Dedifferentiated amniotic fluid mesenchymal stem cell (primary cell): ENCODE data around the gene CCL23.
"Not testable (repeated sequence)": the region's sequence is repeated elsewhere in the genome, so short reads cannot be mapped to it uniquely, and the experiment has no call there.

Experiments
- DNase-seq: peaks from one replicate; pipeline ENCODE4 v3.0.0-alpha.2; 2016; ENCODE audit errors: extremely low spot score

The CCL23 gene

DNA sequence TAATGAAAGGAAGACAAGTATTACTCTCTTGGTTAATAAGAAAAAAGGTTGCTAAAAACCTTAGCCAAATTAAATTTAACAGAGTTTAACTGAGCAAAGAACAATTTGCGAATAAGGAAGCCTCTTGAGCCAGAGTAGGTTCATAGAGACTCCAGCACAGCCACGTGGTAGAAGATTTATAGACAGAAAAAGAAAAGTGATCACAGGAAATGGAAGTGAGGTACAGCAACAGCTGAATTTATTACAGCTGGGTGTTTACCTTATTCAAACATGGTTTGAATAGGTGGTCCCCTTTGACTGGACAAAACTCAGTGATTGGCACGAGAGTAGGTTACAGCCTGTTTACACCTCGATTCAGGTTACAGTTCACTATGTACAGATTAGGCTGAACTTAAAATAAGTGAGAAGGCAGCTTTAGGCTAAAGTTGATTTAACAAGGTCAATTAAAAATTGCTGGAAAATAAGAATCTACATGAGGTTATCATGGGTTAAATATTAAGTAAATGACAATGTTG is 13.1 kb downstream of the CCL23 start:
- DNase-seq, result no peak

DNA sequence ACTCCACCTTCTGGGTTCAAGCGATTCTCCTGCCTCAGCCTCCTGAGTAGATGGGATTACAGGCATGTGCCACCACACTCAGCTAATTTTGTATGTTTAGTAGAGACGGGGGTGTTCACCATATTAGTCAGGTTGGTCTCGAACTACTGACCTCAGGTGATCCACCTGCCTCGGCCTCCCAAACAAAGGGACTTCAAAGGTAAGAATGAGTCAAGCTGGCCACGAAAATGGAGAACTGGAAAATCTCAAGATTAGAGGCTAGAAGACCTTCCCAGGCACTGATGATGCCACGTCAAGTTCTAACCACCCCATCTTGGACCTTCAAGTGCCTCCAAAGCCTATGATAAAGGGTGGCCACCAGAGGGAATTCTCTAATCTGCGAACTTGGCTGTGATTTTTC is 15.1 kb downstream of the CCL23 start:
- no peak for DNase-seq

DNA sequence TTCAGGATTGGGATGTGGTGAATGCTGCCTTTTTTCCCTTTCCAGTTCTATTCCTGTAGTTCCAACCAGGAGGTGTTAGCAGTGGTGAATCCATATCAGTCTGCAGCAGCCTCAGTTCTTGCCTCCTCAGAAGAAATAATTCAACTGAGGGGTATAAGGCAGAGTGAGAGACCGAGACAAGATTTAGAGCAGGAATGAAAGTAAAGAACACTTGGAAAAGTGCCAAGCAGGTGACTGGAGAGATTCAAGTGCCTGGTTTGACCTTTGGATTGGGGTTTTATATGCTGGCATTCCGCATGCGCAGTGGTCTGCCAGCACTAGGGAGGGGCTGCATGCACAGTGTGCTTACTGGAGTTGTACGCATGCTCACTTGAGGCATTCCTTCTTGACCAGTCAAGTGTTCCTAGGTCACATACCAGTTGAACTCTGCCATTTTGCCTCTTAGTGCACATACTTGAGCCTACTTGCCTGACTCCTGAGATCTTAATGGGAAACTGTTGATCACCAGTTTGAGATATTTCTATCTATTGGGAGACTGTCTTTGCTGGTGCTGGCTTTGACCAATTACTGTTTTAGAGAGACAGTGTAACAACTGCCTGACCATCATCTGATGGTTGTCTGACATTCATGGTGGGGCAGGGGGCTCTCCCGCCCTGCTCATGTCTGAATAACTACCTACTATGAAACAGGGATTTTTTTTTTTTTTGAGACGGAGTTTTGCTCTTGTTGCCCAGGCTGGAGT is 15.7 kb downstream of the CCL23 start:
- DNase-seq, result no peak

DNA sequence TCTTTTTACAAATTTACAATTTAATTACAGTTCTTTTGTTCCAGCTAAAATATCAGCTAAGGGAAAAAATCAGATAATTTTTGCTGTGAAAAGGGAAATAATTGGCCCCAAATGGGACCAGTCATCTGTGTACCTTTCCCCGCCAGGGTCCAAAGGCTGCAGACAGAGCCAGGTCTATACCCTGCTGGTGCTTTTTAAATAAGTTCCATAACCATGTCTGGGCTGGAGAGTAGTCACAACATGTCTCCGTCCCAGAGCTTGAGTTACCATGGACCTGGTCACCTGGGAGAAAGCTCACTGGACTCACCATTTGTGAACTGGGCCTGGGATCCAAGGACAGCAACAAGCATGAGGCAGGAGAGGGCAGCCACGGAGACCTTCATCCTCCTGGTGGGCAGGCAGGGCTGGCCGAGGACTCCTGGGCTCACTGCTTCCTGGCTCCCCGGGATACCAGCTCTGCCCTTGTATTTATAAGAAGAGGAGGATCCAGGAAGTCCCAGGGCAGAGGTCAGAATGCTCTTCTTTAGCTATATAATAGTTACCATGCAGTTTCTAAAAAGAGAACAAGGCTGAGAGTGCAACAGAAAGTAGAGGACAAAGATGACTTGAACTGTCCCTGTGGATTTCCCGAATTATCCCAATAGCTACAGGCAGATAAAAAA is 16.5 kb downstream of the CCL23 start, which contains the start of gene CCL15:
CCL15 (minus strand) TSS at position 444 of the 662 bp plus-strand sequence; CDS start at position 383, 61 bp downstream.
- no peak for DNase-seq

DNA sequence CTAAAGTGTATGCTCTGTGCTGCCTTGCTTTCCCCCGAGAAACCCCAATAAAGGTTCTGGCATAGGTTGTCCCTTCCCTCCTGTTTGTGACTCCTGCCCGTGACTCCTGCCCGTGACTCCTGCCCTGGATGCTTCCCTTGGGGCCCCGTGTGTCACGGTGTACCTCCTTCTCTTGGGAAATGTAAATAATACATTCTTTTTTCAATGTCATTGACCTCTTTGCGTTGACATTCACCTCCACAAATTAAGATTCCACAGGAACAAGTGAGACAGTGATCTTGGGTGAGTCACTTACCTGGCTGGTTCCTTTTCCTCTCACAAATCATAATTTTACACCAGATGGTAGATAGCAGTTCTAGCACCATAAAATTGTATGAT is 17.1 kb downstream of the CCL23 start:
- DNase-seq, result no peak

DNA sequence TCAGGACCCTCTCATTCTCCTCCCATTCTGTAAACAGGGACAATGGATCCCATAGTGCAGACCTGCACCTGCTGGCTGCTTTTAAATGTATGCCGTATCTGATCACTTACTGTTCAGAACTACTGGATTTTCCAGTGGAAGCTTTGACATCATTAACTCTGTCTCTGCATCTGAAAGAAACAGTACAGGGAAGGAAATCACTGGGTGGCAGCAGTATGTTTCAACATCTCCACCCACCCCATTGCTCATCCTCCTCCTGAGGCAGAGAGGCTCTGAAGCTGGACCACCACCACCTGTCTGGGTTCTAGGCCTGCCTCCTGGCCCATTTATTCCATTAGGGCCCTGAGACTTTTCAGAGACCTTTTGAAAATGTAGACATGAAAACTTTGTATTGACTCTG is 19.0 kb downstream of the CCL23 start:
- no peak for DNase-seq

DNA sequence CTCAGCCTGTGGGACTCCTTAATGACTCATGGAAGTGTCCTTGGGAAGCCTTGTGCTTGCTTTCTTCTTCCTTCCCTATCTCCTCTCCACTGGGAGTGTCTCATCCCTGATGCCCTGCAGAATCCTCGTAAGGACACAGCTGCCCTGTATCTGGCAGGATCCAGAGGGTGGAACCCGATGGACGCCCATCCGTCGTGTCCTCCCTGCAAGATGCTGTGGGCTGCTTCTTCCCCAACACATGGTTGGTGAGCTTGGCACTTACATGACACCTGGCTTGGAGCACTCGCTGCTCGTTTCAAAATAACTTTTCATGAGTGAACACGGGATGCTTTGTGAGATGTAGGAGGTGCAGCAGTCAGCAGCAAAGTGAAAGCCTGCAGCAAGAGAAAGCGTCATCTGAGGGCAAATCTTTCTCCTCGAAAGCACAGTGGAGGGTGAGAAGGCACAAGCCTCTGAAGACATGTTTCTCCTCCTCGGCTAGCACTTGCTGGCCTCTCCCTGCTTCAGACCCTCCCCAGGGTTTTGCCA is 19.7 kb downstream of the CCL23 start:
- no peak for DNase-seq

DNA sequence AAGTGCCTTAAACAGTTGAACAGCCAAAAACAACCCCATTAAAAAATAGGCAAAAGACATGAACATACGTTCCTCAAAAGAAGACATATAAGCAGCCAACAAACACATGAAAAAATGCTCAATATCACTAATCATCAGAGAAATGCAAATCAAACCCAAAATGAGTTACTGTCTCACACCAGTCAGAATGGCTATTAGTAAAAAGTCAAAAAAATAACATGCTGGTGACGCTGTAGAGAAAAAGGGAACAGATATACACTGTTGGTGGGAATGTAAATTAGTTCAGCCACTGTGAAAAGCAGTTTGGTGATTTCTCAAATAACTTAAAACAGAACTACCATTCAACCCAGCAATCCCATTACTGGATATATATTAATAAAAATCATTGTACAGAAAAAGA is 22.4 kb downstream of the CCL23 start:
- not testable (repeated sequence) for DNase-seq

DNA sequence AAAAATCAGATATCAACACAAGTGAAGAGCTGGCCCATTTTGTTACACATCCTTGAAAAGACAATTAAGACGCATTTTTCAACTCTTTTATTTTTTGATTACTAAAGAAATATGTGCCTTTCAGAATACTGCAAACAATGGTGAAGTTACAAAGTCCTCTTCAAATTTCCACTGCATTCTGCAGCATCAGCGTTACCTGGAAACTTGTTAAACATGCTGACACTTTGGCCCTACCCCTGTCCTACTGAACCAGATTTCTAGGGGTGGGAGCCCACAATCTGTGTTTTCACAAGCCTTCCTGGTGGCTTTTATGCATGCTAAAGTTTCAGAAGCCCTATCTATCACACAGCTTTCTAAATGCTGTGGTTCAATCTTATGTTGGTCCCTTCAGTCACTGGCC is 26.7 kb downstream of the CCL23 start:
- DNase-seq, result no peak

DNA sequence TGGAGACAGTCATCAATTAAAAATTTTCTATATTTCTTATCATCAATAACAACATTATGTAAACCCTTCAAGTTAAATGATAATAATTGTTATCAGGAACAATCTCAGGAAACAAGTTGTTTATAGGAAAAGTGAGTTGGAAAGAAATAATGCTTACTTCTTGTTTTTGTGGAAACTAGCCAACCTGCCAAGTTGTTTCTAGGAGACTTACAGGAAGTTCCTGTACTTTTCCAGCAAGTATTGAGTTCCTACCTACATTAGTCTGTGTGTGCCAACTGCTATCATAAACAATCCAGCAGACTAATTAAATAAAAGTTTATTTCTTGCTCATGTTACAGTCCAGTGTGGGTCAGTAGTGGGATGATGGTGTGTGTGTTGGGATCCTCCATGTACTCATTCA is 29.6 kb downstream of the CCL23 start:
- no peak for DNase-seq

DNA sequence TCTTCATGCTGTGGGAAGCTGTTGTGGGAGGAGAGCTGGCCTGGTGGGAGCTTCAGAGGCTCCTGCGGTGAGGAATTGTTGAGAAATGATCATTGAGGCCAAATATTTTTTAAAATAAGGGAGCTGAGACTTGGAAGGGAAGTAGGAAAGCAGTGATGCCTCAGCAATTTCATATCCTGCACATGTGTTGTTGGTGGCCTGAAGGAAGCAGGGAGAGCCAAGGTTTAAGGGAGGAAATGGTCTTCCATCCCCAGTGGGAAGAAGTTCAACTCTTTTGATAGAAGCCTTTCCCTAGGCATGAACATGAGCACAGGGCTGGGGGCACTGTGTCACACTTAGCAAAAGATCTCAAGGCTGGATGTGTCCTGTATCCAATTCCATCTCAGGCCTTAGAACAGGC is 31.1 kb downstream of the CCL23 start, which contains the start of gene CCL14:
CCL14 (minus strand) TSS at position 87 of the 400 bp plus-strand sequence; CDS start at position 7, 80 bp downstream.
- no peak for DNase-seq

DNA sequence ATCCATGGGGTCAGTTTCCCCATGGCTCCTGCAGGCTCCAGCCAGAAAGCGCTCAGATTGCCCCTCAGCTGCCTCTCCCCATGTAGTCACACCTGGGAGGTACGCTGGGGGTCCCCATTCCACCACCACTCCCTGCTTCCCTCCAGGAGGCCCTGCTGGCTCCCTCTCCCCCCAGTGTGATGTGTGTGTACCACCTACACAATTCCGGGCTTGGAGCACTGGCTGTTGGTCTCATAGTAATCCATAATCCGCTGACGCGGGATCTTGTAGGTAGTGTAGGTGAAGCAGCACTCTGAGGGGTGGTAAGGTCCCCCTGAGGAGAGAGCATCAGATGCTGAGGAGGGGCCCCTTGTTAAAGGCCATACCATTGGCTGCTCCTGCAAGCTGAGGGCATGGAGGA is 33.6 kb downstream of the CCL23 start:
- no peak for DNase-seq

DNA sequence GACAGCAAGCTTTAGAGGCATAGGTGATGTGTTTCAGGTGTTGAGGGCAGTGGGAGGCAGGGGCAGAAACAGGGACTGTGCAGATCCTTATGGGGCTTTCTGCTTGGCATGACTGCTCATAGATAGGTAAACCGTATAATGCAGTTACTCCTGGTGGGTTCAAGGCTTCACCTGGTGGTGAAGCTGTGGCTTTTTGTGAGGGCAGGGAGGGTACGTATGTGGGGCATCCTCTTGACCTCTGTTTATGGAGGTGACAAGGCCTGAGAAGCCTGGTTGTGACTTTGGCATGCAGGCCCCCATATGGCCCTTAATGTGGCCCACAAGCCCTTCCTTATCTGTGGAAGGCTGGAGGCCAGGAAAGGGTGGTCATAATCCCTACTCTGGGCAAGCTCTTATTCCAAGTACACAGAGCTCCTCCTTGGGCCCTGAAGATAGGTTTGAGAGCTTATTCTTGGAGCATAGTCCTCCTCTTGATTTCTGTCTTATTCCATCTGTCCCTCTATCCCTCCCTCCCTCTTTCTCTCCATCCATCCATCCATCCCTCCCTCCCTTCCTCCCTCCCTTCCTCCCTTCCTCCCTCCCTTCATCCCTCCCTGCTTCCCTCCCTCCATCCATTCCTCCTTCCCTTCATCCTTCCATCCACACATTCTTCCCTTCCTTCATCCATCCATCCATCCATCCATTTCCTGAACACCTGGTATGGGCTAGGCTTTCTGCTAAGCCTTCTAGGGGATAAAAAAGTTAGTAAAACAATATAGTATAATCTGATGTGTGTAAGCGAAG is 35.2 kb downstream of the CCL23 start:
- DNase-seq, result no peak

DNA sequence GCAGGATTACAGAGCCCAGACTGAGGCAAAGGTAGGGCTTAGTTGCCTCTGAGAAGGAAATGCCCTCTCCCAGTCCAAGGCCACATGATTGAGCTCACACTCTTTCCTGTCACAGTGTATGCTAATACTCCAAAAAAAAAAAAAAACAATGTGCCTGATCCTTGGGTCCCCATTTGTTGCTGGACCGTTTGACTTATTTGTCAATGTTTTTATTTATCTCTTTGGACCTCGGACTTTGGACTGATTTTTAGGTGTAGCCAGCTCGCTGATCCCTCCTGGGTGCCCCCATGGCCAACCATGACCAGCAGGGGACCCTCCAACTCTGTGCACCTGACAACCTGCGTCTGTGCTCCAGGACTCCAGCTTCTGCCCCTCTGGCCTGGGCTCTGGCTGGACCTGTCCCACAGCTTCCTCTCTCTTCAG is 35.9 kb downstream of the CCL23 start:
- DNase-seq, result no peak

DNA sequence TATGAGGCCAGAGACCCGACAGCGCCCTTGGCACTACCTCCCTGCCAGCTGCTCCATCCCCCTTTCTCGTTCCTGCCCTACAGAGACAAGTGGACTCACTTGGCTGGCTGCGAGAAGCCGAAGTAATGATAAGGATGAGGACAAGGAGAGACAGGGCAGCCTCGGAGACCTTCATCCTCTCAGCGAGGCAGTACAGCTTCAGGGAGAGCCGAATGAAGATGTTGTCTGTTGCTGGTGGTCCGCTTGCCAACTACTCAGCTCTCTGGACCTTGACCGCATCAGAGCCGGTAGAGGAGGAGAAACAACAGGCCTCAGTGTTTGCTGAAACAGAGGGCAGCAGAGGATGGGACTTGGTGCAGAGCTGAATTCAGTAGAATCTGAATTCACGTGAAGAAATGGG is 36.5 kb downstream of the CCL23 start, which contains the start of gene CCL16:
CCL16 (minus strand) TSS at position 252 of the 400 bp plus-strand sequence; CDS start at position 175, 77 bp downstream.
- no peak for DNase-seq

DNA sequence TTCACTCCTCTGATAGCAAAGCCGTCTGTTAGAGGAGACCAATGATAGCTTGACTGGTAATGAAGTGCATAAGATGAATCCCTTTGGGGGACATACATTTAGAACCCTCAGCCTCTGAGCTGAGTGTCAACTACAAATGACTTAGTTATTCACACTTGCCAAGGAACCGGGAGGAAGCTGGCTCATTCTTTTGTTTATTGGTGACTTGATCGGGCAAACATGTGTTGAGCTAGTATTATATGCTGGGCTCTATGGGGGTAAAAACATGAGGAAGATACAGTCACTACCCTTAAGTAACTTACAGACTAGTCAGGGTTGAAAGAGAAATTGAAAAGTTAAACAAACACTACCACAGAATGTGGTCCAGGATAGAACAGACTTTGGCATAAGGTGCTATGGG is 39.4 kb downstream of the CCL23 start:
- DNase-seq, result no peak

DNA sequence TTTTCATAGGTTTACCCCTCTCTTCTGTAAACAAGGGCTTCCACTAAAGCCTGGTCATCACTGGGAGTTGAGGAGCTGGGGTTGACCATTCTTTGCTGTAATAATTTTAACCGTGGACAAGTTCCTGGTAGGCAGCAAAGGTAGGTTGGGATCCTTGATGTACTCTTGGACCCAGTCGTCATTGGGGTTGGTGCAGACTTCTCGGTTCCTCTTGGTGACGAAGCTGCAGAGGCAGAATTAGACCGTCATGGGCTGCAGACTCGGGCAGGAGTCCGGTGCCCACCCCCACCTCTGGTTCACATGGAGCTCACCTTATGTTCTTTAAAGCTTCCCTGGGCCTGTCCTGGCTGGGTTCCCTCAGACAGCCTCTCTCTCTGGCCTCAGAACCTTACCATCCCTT is 40.3 kb downstream of the CCL23 start:
- no peak for DNase-seq

DNA sequence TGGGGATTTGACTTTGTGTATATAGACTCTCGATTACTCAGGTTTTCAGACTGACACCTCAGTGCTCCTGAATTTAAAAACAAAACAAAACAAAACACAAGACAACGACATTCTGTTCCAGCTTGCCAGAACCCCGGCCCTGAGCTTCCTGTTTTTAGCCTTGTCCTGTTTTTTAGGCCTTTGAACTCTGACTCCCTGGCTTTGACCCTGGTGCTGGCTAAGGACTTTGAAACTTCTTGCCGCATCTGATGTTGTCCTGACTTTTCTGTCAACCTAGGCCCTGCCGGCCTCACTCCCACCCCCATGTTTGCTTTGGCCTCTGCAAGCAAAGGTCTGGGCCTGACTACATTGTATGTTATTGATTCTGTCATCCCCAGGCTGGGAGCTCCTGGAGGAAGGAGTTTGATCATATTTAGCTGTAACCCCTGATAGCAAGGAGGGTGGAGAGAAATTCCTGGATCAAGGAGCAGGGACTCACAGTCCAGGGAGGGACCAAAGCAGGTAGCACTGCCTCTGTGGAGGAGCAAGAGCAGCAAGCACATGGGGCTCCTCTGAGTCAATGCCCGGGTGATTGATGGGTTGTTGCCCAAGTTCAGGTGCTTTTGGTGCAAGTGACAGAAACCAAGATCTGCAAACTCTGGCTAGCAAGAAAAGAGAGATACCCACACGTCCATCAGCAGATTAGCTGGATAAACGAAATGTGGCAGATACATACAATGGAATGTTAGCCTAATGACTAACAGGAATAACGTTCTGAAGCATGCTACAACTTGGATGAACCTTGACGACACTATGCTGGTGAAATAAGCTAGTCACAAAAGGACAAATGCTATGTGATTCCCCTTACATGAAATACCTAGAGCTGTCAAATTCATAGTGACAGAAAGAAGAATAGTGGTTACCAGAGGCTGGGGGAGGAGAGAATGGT is 44.2 kb downstream of the CCL23 start:
- no peak for DNase-seq

DNA sequence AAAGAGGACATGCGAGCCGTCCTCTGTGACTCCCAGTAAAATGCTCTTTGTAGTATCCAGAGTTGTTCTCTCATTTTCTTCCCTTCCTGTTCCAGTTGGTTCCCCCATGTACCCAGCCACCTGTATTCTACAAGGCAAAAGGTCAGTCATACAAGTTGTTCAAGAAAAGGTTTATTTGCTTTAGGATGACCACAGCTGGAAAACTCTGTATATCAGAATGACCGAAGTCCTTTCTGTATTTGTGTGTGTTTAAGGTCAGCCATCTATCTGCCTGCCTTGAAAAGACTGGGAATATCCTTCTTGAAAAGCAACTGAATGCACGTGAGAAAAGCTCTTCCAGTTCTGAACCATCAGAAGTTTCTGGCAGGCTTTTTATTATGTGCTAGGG is 44.8 kb downstream of the CCL23 start:
- DNase-seq, result no peak

DNA sequence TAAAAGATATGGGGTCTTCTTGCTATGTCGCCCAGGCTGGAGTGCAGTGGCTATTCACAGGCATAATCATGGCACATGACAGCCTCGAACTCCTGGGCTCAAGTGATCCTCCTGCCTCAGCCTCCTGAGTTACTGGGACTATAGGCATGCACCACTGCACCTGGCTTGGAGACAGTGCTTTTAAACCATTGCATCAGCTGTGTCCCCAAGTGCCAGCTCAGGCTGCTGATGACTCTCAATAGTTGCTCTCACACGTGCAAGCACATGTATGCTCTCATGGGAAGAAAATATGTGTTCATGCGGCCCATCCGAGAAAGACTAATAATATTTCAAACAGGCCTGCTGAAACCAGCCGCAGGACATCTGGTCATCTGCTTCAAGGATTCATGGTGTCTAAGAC is 45.2 kb downstream of the CCL23 start:
- no peak for DNase-seq

DNA sequence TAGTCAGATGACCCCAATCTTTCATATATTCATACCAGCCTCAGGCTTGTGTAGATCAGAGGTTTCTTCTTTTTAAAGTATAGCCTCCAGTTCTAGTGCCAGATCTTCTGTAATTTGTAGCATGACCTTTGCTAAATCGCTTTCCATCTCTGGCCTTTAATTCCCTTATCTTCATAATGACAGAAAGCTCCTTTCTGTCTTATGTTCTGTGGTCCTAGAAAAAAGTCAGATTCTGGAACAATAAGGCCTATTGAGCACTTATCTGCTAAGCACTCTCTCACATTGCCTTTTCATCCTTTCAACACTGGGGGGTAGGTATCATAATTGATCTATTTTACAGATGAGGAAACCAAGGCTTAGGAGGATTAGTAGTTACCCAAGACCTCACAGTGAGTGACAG is 45.7 kb downstream of the CCL23 start:
- DNase-seq, result no peak
